ENCODE data around the gene SGCD. TPM values are rescaled to one million over a fixed set of nuclear protein-coding genes. Genes with fewer than 3 reads are reported as not detected.

SGCD gene
- total and polyA plus RNA-seq, 4 donors = 0.79 to 20.9 (median 6.0) TPM

GRCh38 chr5:156391139-156391538 lies 64.2 kb downstream of the SGCD start:
- Histone ChIP-seq H3K27ac (ENCODE audit: low read depth in 1 of 2, low read length in 1 of 2) (no peak overlapping the region), H3K9ac (ENCODE audit: insufficient read depth in 1 of 2, low read length in 2 of 2) (no peak overlapping the region), H3K36me3 (ENCODE audit: control insufficient read depth in 4 of 4, insufficient read depth in 4 of 4, low read length in 4 of 4) (peaks cover 0 to 4% (median 0%) of the 10 kb centered on the region in 4 donors), H3K4me3 (no peak overlapping the region), H3K27me3 (ENCODE audit: control insufficient read depth in 3 of 3, insufficient read depth in 3 of 3, low read length in 2 of 3) (no peaks in the 10 kb centered on the region), H3K9me3 (ENCODE audit: control insufficient read depth in 4 of 4, insufficient read depth in 3 of 4, low read length in 3 of 4) (peaks cover 0 to 2% (median 0%) of the 10 kb centered on the region in 4 donors), H3K4me1 (ENCODE audit: control insufficient read depth in 5 of 5, insufficient read depth in 5 of 5, low read length in 5 of 5) (peaks cover 0 to 32% (median 8%) of the 10 kb centered on the region in 5 donors)
- TF ChIP-seq, protein P1, sequence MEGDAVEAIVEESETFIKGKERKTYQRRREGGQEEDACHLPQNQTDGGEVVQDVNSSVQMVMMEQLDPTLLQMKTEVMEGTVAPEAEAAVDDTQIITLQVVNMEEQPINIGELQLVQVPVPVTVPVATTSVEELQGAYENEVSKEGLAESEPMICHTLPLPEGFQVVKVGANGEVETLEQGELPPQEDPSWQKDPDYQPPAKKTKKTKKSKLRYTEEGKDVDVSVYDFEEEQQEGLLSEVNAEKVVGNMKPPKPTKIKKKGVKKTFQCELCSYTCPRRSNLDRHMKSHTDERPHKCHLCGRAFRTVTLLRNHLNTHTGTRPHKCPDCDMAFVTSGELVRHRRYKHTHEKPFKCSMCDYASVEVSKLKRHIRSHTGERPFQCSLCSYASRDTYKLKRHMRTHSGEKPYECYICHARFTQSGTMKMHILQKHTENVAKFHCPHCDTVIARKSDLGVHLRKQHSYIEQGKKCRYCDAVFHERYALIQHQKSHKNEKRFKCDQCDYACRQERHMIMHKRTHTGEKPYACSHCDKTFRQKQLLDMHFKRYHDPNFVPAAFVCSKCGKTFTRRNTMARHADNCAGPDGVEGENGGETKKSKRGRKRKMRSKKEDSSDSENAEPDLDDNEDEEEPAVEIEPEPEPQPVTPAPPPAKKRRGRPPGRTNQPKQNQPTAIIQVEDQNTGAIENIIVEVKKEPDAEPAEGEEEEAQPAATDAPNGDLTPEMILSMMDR (IDR thresholded peaks at IDR 0.05; ENCODE audit: control extremely low read depth, extremely low read depth) = no peak
- ATAC-seq (ENCODE audit: insufficient read depth, low FRiP score) = no peak
- 62 to 73% methylated on average over 7 of the region's 7 CpGs for WGBS, 2 donors
- peak; percentile 24 to 70 (median 57) for DNase-seq

GRCh38 chr5:156393980-156394379 lies 67.0 kb downstream of the SGCD start:
- Histone ChIP-seq H3K27ac (ENCODE audit: low read depth in 1 of 2, low read length in 1 of 2) (no peak overlapping the region), H3K4me3 (no peak overlapping the region), H3K36me3 (ENCODE audit: control insufficient read depth in 4 of 4, insufficient read depth in 4 of 4, low read length in 4 of 4) (peaks cover 0 to 4% (median 0%) of the 10 kb centered on the region in 4 donors), H3K9me3 (ENCODE audit: control insufficient read depth in 4 of 4, insufficient read depth in 3 of 4, low read length in 3 of 4) (peaks cover 0 to 2% (median 0%) of the 10 kb centered on the region in 4 donors), H3K27me3 (ENCODE audit: control insufficient read depth in 3 of 3, insufficient read depth in 3 of 3, low read length in 2 of 3) (no peaks in the 10 kb centered on the region), H3K9ac (ENCODE audit: insufficient read depth in 1 of 2, low read length in 2 of 2) (no peak overlapping the region), H3K4me1 (ENCODE audit: control insufficient read depth in 5 of 5, insufficient read depth in 5 of 5, low read length in 5 of 5) (peaks cover 0 to 28% (median 11%) of the 10 kb centered on the region in 5 donors)
- ATAC-seq (ENCODE audit: insufficient read depth, low FRiP score) = no peak
- TF ChIP-seq, protein P1 (IDR thresholded peaks at IDR 0.05; ENCODE audit: control extremely low read depth, extremely low read depth) = no peak
- DNase-seq = no peak
- WGBS, 2 donors = 69 to 89% methylated on average over 1 of the region's 1 CpG

GRCh38 chr5:156394642-156395305 lies 67.8 kb downstream of the SGCD start:
- Histone ChIP-seq H3K27me3 (ENCODE audit: control insufficient read depth in 3 of 3, insufficient read depth in 3 of 3, low read length in 2 of 3) (no peaks in the 10 kb centered on the region), H3K36me3 (ENCODE audit: control insufficient read depth in 4 of 4, insufficient read depth in 4 of 4, low read length in 4 of 4) (peaks cover 0 to 4% (median 0%) of the 10 kb centered on the region in 4 donors), H3K4me3 (no peak overlapping the region), H3K9me3 (ENCODE audit: control insufficient read depth in 4 of 4, insufficient read depth in 3 of 4, low read length in 3 of 4) (peaks cover 0 to 2% (median 0%) of the 10 kb centered on the region in 4 donors), H3K9ac (ENCODE audit: insufficient read depth in 1 of 2, low read length in 2 of 2) (no peak overlapping the region), H3K4me1 (ENCODE audit: control insufficient read depth in 5 of 5, insufficient read depth in 5 of 5, low read length in 5 of 5) (peaks cover 0 to 28% (median 16%) of the 10 kb centered on the region in 5 donors), H3K27ac (ENCODE audit: low read depth in 1 of 2, low read length in 1 of 2) (peak overlapping the region in 1 of 2 donors; percentile 69)
- ATAC-seq (ENCODE audit: insufficient read depth, low FRiP score) (no peak), DNase-seq (peak; percentile 19 to 60 (median 45))
- TF ChIP-seq, protein P1 (IDR thresholded peaks at IDR 0.05; ENCODE audit: control extremely low read depth, extremely low read depth) = no peak
- 66 to 80% methylated on average over 6 of the region's 6 CpGs for WGBS, 2 donors
